HCT116 (cell line): ENCODE results near the gene HMCN2. TPM values are rescaled to one million over a fixed set of nuclear protein-coding genes. Genes with fewer than 3 reads are reported as not detected.

Source experiments
- ATAC-seq: fragments of 200-7000 bp; cut with Tn5 transposase; 2 replicates; pipeline ENCODE4 v1.9.1; 2020; ENCODE audit warnings: mild to moderate bottlenecking, moderate library complexity
- BruUV-seq: library from RNA; stranded (reverse); fragments of 400-500 nt; replicated peaks from 2 replicates; lab custom pipeline; 2021; lab: Mats Ljungman, UMichigan
- CTCF ChIA-PET: fragments of 300-600 bp; sonication (Branson Sonifier 250); formaldehyde crosslinking; loops from one replicate; lab custom pipeline; 2021; ENCODE audit warnings: antibody characterized with exemption; lab: Charles Lee
- POLR2A ChIA-PET: fragments of 300-600, 350-600 bp; sonication (Branson Sonifier 250); formaldehyde crosslinking; loops from one replicate; lab custom pipeline; 2021; ENCODE audit warnings: antibody characterized with exemption; lab: Charles Lee
- RAD21 ChIA-PET, 2 experiments: fragments of 300-600 bp; sonication (Branson Sonifier 250); formaldehyde crosslinking; loops; one replicate each; lab custom pipeline; 2023; ENCODE audit warnings: low total read pairs in 2 of 2; ENCODE audit not compliant: uncharacterized antibody in 2 of 2, unreplicated experiment in 2 of 2, low non-redundant PET in 1 of 2; lab: Charles Lee
- DNase-seq: peaks from one replicate; pipeline ENCODE4 v3.0.0-alpha.2; 2010; ENCODE audit warnings: low read depth, low spot score
- H2AFZ ChIP-seq: fragments of 200-600 bp; shearing (Covaris generic), sonication (generic); 2 replicates; pipeline ENCODE4 v1.6.1; 2017; ENCODE audit warnings: low read depth, mixed run types, mixed read lengths, antibody characterized with exemption, low read length; ENCODE audit not compliant: poor library complexity, severe bottlenecking
- H3K27ac ChIP-seq: 2 replicates; pipeline ENCODE4 v1.5.1; 2012; ENCODE audit warnings: low read depth, low read length
- H3K27me3 ChIP-seq: fragments of 200-600 bp; sonication (generic); 2 replicates; pipeline ENCODE4 v1.6.1; 2016; ENCODE audit warnings: mixed run types, low read length, mixed read lengths; ENCODE audit not compliant: insufficient read depth
- H3K36me3 ChIP-seq, 2 experiments: fragments of 200-500 bp in 1 of 2; fragments of 200-600 bp in 1 of 2; sonication (Bioruptor generic) in 1 of 2; sonication (generic) in 1 of 2; 2 replicates each; pipeline versions ENCODE4 v1.5.1 to v1.6.1; 2014 to 2016; ENCODE audit warnings: low read length in 2 of 2, inconsistent platforms in 1 of 2, mixed read lengths in 1 of 2, mixed run types in 1 of 2; ENCODE audit not compliant: insufficient read depth in 2 of 2, control insufficient read depth in 1 of 2
- H3K4me1 ChIP-seq, 2 experiments: fragments of 200-600 bp in 1 of 2; sonication (generic) in 1 of 2; 2 replicates each; pipeline versions ENCODE4 v1.5.1 to v1.6.1; 2012 to 2017; ENCODE audit warnings: low read length in 2 of 2, inconsistent platforms in 1 of 2, mild to moderate bottlenecking in 1 of 2, mixed read lengths in 1 of 2, mixed run types in 1 of 2, moderate library complexity in 1 of 2; ENCODE audit not compliant: insufficient read depth in 2 of 2, control insufficient read depth in 1 of 2
- H3K4me2 ChIP-seq: fragments of 200-600 bp; sonication (generic); 2 replicates; pipeline ENCODE4 v1.6.1; 2017; ENCODE audit warnings: mixed run types, low read length, mixed read lengths
- H3K4me3 ChIP-seq, 2 experiments: fragments of 200-600 bp in 1 of 2; sonication (generic) in 1 of 2; replicated peaks in 1 of 2; 2 replicates each; pipeline ENCODE4 v1.5.1; 2011 to 2016; ENCODE audit warnings: low read length in 2 of 2, control low read depth in 1 of 2, low read depth in 1 of 2, mild to moderate bottlenecking in 1 of 2, mixed read lengths in 1 of 2, mixed run types in 1 of 2
- H3K79me2 ChIP-seq: fragments of 200-600 bp; sonication (generic); 2 replicates; pipeline ENCODE4 v1.6.1; 2017; ENCODE audit warnings: mild to moderate bottlenecking, mixed run types, low read length, moderate library complexity, mixed read lengths; ENCODE audit not compliant: insufficient read depth
- H3K9ac ChIP-seq: fragments of 200-600 bp; sonication (generic); 2 replicates; pipeline ENCODE4 v1.6.1; 2016; ENCODE audit warnings: low read length, mixed read lengths
- H3K9me2 ChIP-seq: fragments of 200-600 bp; sonication (generic), shearing (Covaris generic); 2 replicates; pipeline ENCODE4 v1.6.1; 2017; ENCODE audit warnings: mixed run types, mild to moderate bottlenecking, moderate library complexity; ENCODE audit not compliant: insufficient read depth
- H3K9me3 ChIP-seq, 2 experiments: fragments of 200-500 bp in 1 of 2; fragments of 200-600 bp in 1 of 2; sonication (Bioruptor generic) in 1 of 2; sonication (generic) in 1 of 2; 2 replicates each; pipeline ENCODE4 v1.6.1; 2014 to 2017; ENCODE audit warnings: low read length in 2 of 2, mixed read lengths in 2 of 2, inconsistent platforms in 1 of 2, low read depth in 1 of 2, mild to moderate bottlenecking in 1 of 2, mixed run types in 1 of 2, moderate library complexity in 1 of 2; ENCODE audit not compliant: control insufficient read depth in 1 of 2, insufficient read depth in 1 of 2
- H4K20me1 ChIP-seq: fragments of 200-600 bp; sonication (generic), shearing (Covaris generic); 2 replicates; pipeline ENCODE4 v1.6.1; 2017; ENCODE audit warnings: mixed run types, mild to moderate bottlenecking, moderate library complexity; ENCODE audit not compliant: insufficient read depth
- ATF3 ChIP-seq: IDR thresholded peaks from 2 replicates; pipeline ENCODE4 v1.6.1; 2012
- CBX3 ChIP-seq: IDR thresholded peaks from 2 replicates; pipeline ENCODE4 v1.6.1; 2012; ENCODE audit warnings: low read depth
- CTCF ChIP-seq, 3 experiments: fragments of 200-600 bp in 1 of 3; sonication (generic) in 1 of 3; IDR thresholded peaks in 2 of 3; conservative IDR thresholded peaks in 1 of 3; 2 replicates each; pipeline ENCODE4 v1.5.1; 2012 to 2017; ENCODE audit warnings: low read depth in 2 of 3, low read length in 2 of 3, antibody characterized with exemption in 1 of 3, borderline replicate concordance in 1 of 3, control low read depth in 1 of 3, mild to moderate bottlenecking in 1 of 3, mixed read lengths in 1 of 3, mixed run types in 1 of 3, moderate library complexity in 1 of 3; ENCODE audit not compliant: insufficient read depth in 1 of 3
- ELF1 ChIP-seq: IDR thresholded peaks from 2 replicates; pipeline ENCODE4 v1.6.1; 2012; ENCODE audit warnings: low read depth, borderline replicate concordance
- EZH2 ChIP-seq: fragments of 200-600 bp; sonication (generic); IDR thresholded peaks from 2 replicates; pipeline ENCODE4 v1.6.1; 2017; ENCODE audit warnings: antibody characterized with exemption, mixed run types
- FOSL1 ChIP-seq: IDR thresholded peaks from 2 replicates; pipeline ENCODE4 v1.6.1; 2012; ENCODE audit warnings: low read depth
- JUND ChIP-seq: IDR thresholded peaks from 2 replicates; pipeline ENCODE4 v1.6.1; 2012
- MAX ChIP-seq: IDR thresholded peaks from 2 replicates; pipeline ENCODE4 v1.6.1; 2012
- POLR2A ChIP-seq: IDR thresholded peaks from 2 replicates; pipeline ENCODE4 v1.7.0; 2011; ENCODE audit warnings: borderline replicate concordance; ENCODE audit not compliant: insufficient read depth, insufficient read length; ENCODE audit errors: extremely low read depth
- POLR2AphosphoS5 ChIP-seq: IDR thresholded peaks from 2 replicates; pipeline ENCODE4 v1.6.1; 2011; ENCODE audit warnings: mild to moderate bottlenecking, low read depth, low read length, moderate library complexity
- SIN3A ChIP-seq: IDR thresholded peaks from 2 replicates; pipeline ENCODE4 v1.6.1; 2012; ENCODE audit warnings: low read depth
- SRF ChIP-seq: IDR thresholded peaks from 2 replicates; pipeline ENCODE4 v1.6.1; 2012; ENCODE audit warnings: low read depth
- TCF7L2 ChIP-seq: IDR thresholded peaks from 2 replicates; pipeline ENCODE4 v1.7.0; 2011; ENCODE audit warnings: borderline replicate concordance, inconsistent platforms; ENCODE audit not compliant: insufficient read depth, insufficient read length; ENCODE audit errors: extremely low read depth
- YY1 ChIP-seq: IDR thresholded peaks from 2 replicates; pipeline ENCODE4 v1.6.1; 2011; ENCODE audit warnings: low read length, low read depth, moderate library complexity, mild to moderate bottlenecking; ENCODE audit not compliant: insufficient replicate concordance; ENCODE audit errors: extremely low read depth
- ZBTB33 ChIP-seq: IDR thresholded peaks from 2 replicates; pipeline ENCODE4 v1.6.1; 2011; ENCODE audit warnings: mild to moderate bottlenecking, low read length, moderate library complexity; ENCODE audit not compliant: insufficient replicate concordance; ENCODE audit errors: extremely low read depth
- ZNF274 ChIP-seq: fragments of 200-500 bp; sonication (Bioruptor generic); IDR thresholded peaks from 2 replicates; pipeline ENCODE4 v1.6.1; 2014; ENCODE audit warnings: mild to moderate bottlenecking, low read depth, low read length, inconsistent platforms
- intact Hi-C: fragments of 100-400 bp; cut with micrococcal nuclease; formaldehyde crosslinking; loops from 2 replicates; pipeline ENCODE4 v1.10.0; 2022
- total RNA-seq: library from RNA; stranded (reverse); gene quantifications from one replicate; pipeline ENCODE4 v1.2.1, GENCODE V29; 2021; ENCODE audit not compliant: unreplicated experiment

Gene HMCN2
- total RNA-seq, 1 experiment from 2014 or later = 0.22 TPM

GRCh38 chr9:130234340-130235260 is 31.0 kb upstream of the HMCN2 start:
- H3K9ac ChIP-seq = no peak overlapping the region
- H2AFZ ChIP-seq = no peak overlapping the region
- no peak for DNase-seq
- H3K79me2 ChIP-seq = no peaks in the 10 kb centered on the region
- POLR2A ChIA-PET = no interaction called here
- H3K4me2 ChIP-seq = no peak overlapping the region
- BruUV-seq = no TSS peak
- H3K27me3 ChIP-seq = no peaks in the 10 kb centered on the region
- intact Hi-C loops = no loop called here
- no peaks in the 10 kb centered on the region for H3K9me3 ChIP-seq
- H3K27ac ChIP-seq = no peak overlapping the region
- H3K4me1 ChIP-seq = peaks cover 0 to under 1% of the 10 kb centered on the region in 2 experiments; a peak in 1 of 4 replicates
- ATAC-seq = no peak
- CTCF ChIA-PET = no interaction called here
- TF ChIP-seq FOSL1 = no peak
- no peak for TF ChIP-seq ZBTB33
- TF ChIP-seq YY1 = no peak
- no peak for TF ChIP-seq ATF3
- TF ChIP-seq MAX = no peak
- no peak for TF ChIP-seq CTCF (IDR thresholded peaks at IDR 0.05 in 2 of 3, conservative IDR thresholded peaks at IDR 0.05 in 1 of 3; ENCODE audit: borderline replicate concordance in 1 of 3, insufficient read depth in 1 of 3, low read depth in 2 of 3, low read length in 2 of 3)
- TF ChIP-seq SRF = no peak
- TF ChIP-seq SIN3A = no peak
- no peak for TF ChIP-seq EZH2
- no peak for TF ChIP-seq POLR2A
- TF ChIP-seq TCF7L2 = no peak
- TF ChIP-seq CBX3 = no peak
- no peak for TF ChIP-seq JUND
- no peak for TF ChIP-seq POLR2AphosphoS5
- TF ChIP-seq ELF1 = no peak
- no peak for TF ChIP-seq ZNF274
- H3K36me3 ChIP-seq = peaks cover 8 to 12% of the 10 kb centered on the region in 2 experiments; a peak in 3 of 4 replicates
- RAD21 ChIA-PET = no interaction called here
- H3K4me3 ChIP-seq = no peak overlapping the region
- no peaks in the 10 kb centered on the region for H4K20me1 ChIP-seq
- no peaks in the 10 kb centered on the region for H3K9me2 ChIP-seq
